HepG2 (cell line): ENCODE results near the gene UGGT1. TPM values are rescaled to one million over a fixed set of nuclear protein-coding genes. Genes with fewer than 3 reads are reported as not detected.
A peak's percentile ranks its signal among the peaks of the same experiment; 100 is the strongest.

Source experiments
- BRD4 ChIP-seq: sonication (generic); formaldehyde crosslinking; IDR thresholded peaks from 2 replicates; pipeline ENCODE4 v1.4.0; 2020; ENCODE audit warnings: missing genetic modification reagents
- HOXA3 ChIP-seq: sonication (generic); formaldehyde crosslinking; IDR thresholded peaks from 2 replicates; pipeline ENCODE4 v1.5.0; 2020; ENCODE audit warnings: missing genetic modification reagents
- KAT7 ChIP-seq: IDR thresholded peaks from 2 replicates; pipeline ENCODE4 v1.6.1; 2018; ENCODE audit warnings: borderline replicate concordance, missing compliant biosample characterization
- RCOR2 ChIP-seq: IDR thresholded peaks from 2 replicates; pipeline ENCODE4 v1.6.1; 2016; ENCODE audit warnings: missing biosample characterization, missing genetic modification reagents
- SSRP1 ChIP-seq: IDR thresholded peaks from 2 replicates; pipeline ENCODE4 v1.6.1; 2016; ENCODE audit warnings: control low read depth
- TOE1 ChIP-seq: sonication (generic); formaldehyde crosslinking; IDR thresholded peaks from 2 replicates; pipeline ENCODE4 v1.4.0; 2020; ENCODE audit warnings: mild to moderate bottlenecking, missing genetic modification reagents
- ZBTB4 ChIP-seq: sonication (generic); formaldehyde crosslinking; IDR thresholded peaks from 2 replicates; pipeline ENCODE4 v1.4.0; 2020; ENCODE audit warnings: missing genetic modification reagents, mild to moderate bottlenecking, borderline replicate concordance
- ZFP36L1 ChIP-seq: sonication (generic); formaldehyde crosslinking; IDR thresholded peaks from 2 replicates; pipeline ENCODE4 v1.8.0; 2022; ENCODE audit warnings: mild to moderate bottlenecking, missing genetic modification reagents, moderate library complexity
- ZMYM3 ChIP-seq: sonication (generic); formaldehyde crosslinking; IDR thresholded peaks from 2 replicates; pipeline ENCODE4 v1.5.1; 2020; ENCODE audit warnings: mild to moderate bottlenecking, missing genetic modification reagents
- ZMYM4 ChIP-seq: sonication (generic); formaldehyde crosslinking; IDR thresholded peaks from 2 replicates; pipeline ENCODE4 v1.8.1; 2023; ENCODE audit warnings: mild to moderate bottlenecking, missing genetic modification reagents
- ZNF121 ChIP-seq: sonication (generic); formaldehyde crosslinking; IDR thresholded peaks from 2 replicates; pipeline ENCODE4 v1.5.0; 2020; ENCODE audit warnings: mild to moderate bottlenecking, missing genetic modification reagents
- ZNF605 ChIP-seq: sonication (generic); formaldehyde crosslinking; IDR thresholded peaks from 2 replicates; pipeline ENCODE4 v1.8.0; 2022; ENCODE audit warnings: mild to moderate bottlenecking, missing genetic modification reagents
- polyA plus RNA-seq, 8 experiments: library from polyadenylated mRNA; depleted of rRNA in 3 of 8; stranded (reverse) in 7 of 8; unstranded in 1 of 8; fragments of >200 nt; fragmentation: Illumina TruSeq in 4 of 8; extraction: Trizol in 4 of 8; gene quantifications; 2 replicates each; pipeline versions ENCODE4 v1.2.1 to v1.2.3, GENCODE V29; 2011 to 2016; ENCODE audit warnings: low read depth in 4 of 8, missing spikeins in 1 of 8, mixed read lengths in 1 of 8; ENCODE audit not compliant: insufficient read depth in 1 of 8
- total RNA-seq, 5 experiments: library from RNA; depleted of rRNA; stranded (reverse); fragments of >200 nt; fragmentation: Illumina TruSeq; extraction: Trizol; gene quantifications; 2 replicates each; pipeline ENCODE4 v1.2.3, GENCODE V29; 2016; ENCODE audit warnings: low read depth in 1 of 5

UGGT1 gene
- total and polyA plus RNA-seq, 2 of the 13 experiments (the other 11 are each of a cell fraction or from before 2014, with no cell fraction given) = 35.8 to 83.2 TPM

DNA sequence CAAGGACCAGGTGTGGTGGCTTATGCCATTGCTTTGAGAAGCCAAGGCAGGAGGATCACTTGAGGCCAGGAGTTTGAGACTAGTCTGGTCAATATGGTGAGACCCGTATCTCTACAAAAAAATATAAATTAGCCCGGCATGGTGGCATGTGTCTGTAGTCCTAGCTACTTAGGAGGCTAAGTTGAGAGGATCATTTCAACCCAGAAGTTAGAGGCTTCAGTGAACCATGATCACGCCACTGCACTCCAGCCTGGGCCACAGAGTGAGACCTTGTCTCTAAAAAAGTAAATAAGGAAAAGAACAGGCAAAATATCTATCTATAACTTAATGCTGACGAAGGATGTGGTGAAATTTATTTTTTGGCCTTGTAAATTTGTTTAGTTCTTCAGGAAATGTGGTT, 78.1 kb downstream of the UGGT1 start (continued):
- TF ChIP-seq ZBTB4 (CRISPR knock-in tag) (peak; percentile 2; the same call in 1 of the 2 replicates), ZNF121 (CRISPR knock-in tag) (peak; percentile 48; the same call in 1 of the 2 replicates), SSRP1 (peak; percentile 51; the same call in 1 of the 2 replicates), BRD4 (peak; percentile 20; the same call in 1 of the 2 replicates), RCOR2 (CRISPR knock-in tag) (peak; percentile 48; the same call in 1 of the 2 replicates), ZMYM4 (CRISPR knock-in tag) (peak; percentile 23; the same call in 1 of the 2 replicates), ZFP36L1 (CRISPR knock-in tag) (0 out of 2 replicates have a peak, but pooled peaks have one; percentile 2), TOE1 (CRISPR knock-in tag) (no peak), ZMYM3 (CRISPR knock-in tag) (0 out of 2 replicates have a peak, but pooled peaks have one; percentile 34), ZNF605 (CRISPR knock-in tag) (peak; percentile 65), HOXA3 (no peak), KAT7 (CRISPR knock-in tag) (peak; percentile 24; the same call in 1 of the 2 replicates)
- TF ChIP-seq, all 625 proteins: peak for 17
